Measurements from ENCODE around the gene SLC52A3.

- TF ChIP-seq TAF1 (IDR thresholded peaks at IDR 0.05; ENCODE audit: borderline replicate concordance, insufficient read depth, low read length) (no peak), SIN3A (IDR thresholded peaks at IDR 0.05; ENCODE audit: borderline replicate concordance, insufficient read depth, low read length) (no peak), POLR2AphosphoS5 (IDR thresholded peaks at IDR 0.05; ENCODE audit: low read depth, low read length) (no peak), FOXP2 (optimal IDR thresholded peaks at IDR 0.05; ENCODE audit: borderline replicate concordance, extremely low read depth, extremely low read length, insufficient read depth) (no peak)
- TF ChIP-seq, protein P1, sequence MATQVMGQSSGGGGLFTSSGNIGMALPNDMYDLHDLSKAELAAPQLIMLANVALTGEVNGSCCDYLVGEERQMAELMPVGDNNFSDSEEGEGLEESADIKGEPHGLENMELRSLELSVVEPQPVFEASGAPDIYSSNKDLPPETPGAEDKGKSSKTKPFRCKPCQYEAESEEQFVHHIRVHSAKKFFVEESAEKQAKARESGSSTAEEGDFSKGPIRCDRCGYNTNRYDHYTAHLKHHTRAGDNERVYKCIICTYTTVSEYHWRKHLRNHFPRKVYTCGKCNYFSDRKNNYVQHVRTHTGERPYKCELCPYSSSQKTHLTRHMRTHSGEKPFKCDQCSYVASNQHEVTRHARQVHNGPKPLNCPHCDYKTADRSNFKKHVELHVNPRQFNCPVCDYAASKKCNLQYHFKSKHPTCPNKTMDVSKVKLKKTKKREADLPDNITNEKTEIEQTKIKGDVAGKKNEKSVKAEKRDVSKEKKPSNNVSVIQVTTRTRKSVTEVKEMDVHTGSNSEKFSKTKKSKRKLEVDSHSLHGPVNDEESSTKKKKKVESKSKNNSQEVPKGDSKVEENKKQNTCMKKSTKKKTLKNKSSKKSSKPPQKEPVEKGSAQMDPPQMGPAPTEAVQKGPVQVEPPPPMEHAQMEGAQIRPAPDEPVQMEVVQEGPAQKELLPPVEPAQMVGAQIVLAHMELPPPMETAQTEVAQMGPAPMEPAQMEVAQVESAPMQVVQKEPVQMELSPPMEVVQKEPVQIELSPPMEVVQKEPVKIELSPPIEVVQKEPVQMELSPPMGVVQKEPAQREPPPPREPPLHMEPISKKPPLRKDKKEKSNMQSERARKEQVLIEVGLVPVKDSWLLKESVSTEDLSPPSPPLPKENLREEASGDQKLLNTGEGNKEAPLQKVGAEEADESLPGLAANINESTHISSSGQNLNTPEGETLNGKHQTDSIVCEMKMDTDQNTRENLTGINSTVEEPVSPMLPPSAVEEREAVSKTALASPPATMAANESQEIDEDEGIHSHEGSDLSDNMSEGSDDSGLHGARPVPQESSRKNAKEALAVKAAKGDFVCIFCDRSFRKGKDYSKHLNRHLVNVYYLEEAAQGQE (IDR thresholded peaks at IDR 0.05; ENCODE audit: insufficient read depth in 1 of 2, low read depth in 2 of 2, low read length in 2 of 2), result no peak
These were observed 6.6 kb downstream of the SLC52A3 start for GRCh38 chr20:761418-762381.
